Activated CD4-positive, alpha-beta T cell treated with anti-CD3 and anti-CD28 coated beads, Interleukin-2, amount 10 ng/mL, durations not matched to agents 24 days and 14 days (primary cell): ENCODE measurements around the gene PERP. TPM values are rescaled to one million over a fixed set of nuclear protein-coding genes. Genes with fewer than 3 reads are reported as not detected.
A peak's percentile ranks its signal among the peaks of the same experiment; 100 is the strongest.

Experiments used
- DNase-seq: peaks from one replicate; pipeline ENCODE4 v3.0.0; 2022
- H3K27ac Mint-ChIP-seq: one replicate; pipeline ENCODE4 v1.8.0; 2022; ENCODE audit warnings: mild to moderate bottlenecking, mixed read lengths
- H3K27me3 Mint-ChIP-seq: one replicate; pipeline ENCODE4 v1.8.0; 2022; ENCODE audit warnings: mixed read lengths
- H3K36me3 Mint-ChIP-seq: one replicate; pipeline ENCODE4 v1.8.0; 2022; ENCODE audit warnings: low read depth, mild to moderate bottlenecking, mixed read lengths
- H3K4me1 Mint-ChIP-seq: one replicate; pipeline ENCODE4 v1.8.0; 2021; ENCODE audit warnings: mixed read lengths
- H3K4me3 Mint-ChIP-seq: one replicate; pipeline ENCODE4 v1.8.0; 2022; ENCODE audit warnings: mild to moderate bottlenecking, moderate library complexity, mixed read lengths
- H3K9me3 Mint-ChIP-seq: one replicate; pipeline ENCODE4 v1.8.0; 2021; ENCODE audit warnings: mixed read lengths
- intact Hi-C: fragments of 100-400 bp; cut with micrococcal nuclease; formaldehyde crosslinking; loops from one replicate; pipeline ENCODE4 v1.15.1; 2023
- total RNA-seq: library from RNA; stranded (reverse); gene quantifications from 2 replicates; pipeline ENCODE4 v1.2.3, GENCODE V29; 2022

Gene PERP
- total RNA-seq, 1 donor from 2014 or later = 4.8 TPM

- Mint-ChIP-seq H3K9me3 (no peaks in the 10 kb centered on the region), H3K4me3 (no peak overlapping the region), H3K36me3 (no peaks in the 10 kb centered on the region), H3K27ac (no peak overlapping the region), H3K27me3 (peaks cover 43% of the 10 kb centered on the region), H3K4me1 (peaks cover 10% of the 10 kb centered on the region)
- intact Hi-C loops = no loop called here
- no peak for DNase-seq
Observed at GRCh38 chr6:138113588-138114210, 6.5 kb upstream of the PERP start.

- Mint-ChIP-seq H3K27me3 (peaks cover 49% of the 10 kb centered on the region), H3K4me1 (peaks cover 23% of the 10 kb centered on the region)
- intact Hi-C loops = no loop called here
Observed at GRCh38 chr6:138110229-138110628, 3.0 kb upstream of the PERP start.

GRCh38 chr6:138109042-138109997 is 2.1 kb upstream of the PERP start:
- peaks cover 45% of the 10 kb centered on the region for H3K27me3 Mint-ChIP-seq
- peaks cover 2% of the 10 kb centered on the region for H3K36me3 Mint-ChIP-seq
- no peaks in the 10 kb centered on the region for H3K9me3 Mint-ChIP-seq
- intact Hi-C loops = loop anchor here (1.0 to 10.0 kb wide), 9 partner anchors 53 to 1015 kb away; partner anchors contain the start of genes ARFGEF3, CCDC28A and OLIG3
- no peak overlapping the region for H3K4me3 Mint-ChIP-seq
- peak; percentile 93 for DNase-seq
- H3K27ac Mint-ChIP-seq = no peak overlapping the region
- peaks cover 22% of the 10 kb centered on the region for H3K4me1 Mint-ChIP-seq

More at GRCh38 chr6:138110229-138110628, 3.0 kb upstream of the PERP start:
- no peak overlapping the region for H3K4me3 Mint-ChIP-seq
- H3K27ac Mint-ChIP-seq = no peak overlapping the region
- no peaks in the 10 kb centered on the region for H3K9me3 Mint-ChIP-seq
- no peak for DNase-seq
- no peaks in the 10 kb centered on the region for H3K36me3 Mint-ChIP-seq

- no peaks in the 10 kb centered on the region for H3K9me3 Mint-ChIP-seq
- H3K27ac Mint-ChIP-seq = peak overlapping the region; percentile 72
- intact Hi-C loops = loop anchor here (2.0 to 10.0 kb wide), 7 partner anchors 54 to 1013 kb away; partner anchors contain the start of genes ARFGEF3, CCDC28A and OLIG3
- peak overlapping the region; percentile 92 for H3K4me3 Mint-ChIP-seq
- peaks cover 2% of the 10 kb centered on the region for H3K36me3 Mint-ChIP-seq
- peaks cover 41% of the 10 kb centered on the region for H3K27me3 Mint-ChIP-seq
- peaks cover 22% of the 10 kb centered on the region for H3K4me1 Mint-ChIP-seq
- peak; percentile 74 for DNase-seq
Observed at GRCh38 chr6:138107752-138108592, 753 bp upstream of the PERP start.

- H3K36me3 Mint-ChIP-seq = peaks cover 2% of the 10 kb centered on the region
- peaks cover 22% of the 10 kb centered on the region for H3K4me1 Mint-ChIP-seq
- peak overlapping the region; percentile 85 for H3K27ac Mint-ChIP-seq
- no peak for DNase-seq
- peak overlapping the region; percentile 92 for H3K4me3 Mint-ChIP-seq
- intact Hi-C loops = loop anchor here (5.0 to 10.0 kb wide), 6 partner anchors 56 to 1012 kb away; partner anchors contain the start of genes ARFGEF3, CCDC28A and OLIG3
- H3K27me3 Mint-ChIP-seq = peaks cover 38% of the 10 kb centered on the region
- H3K9me3 Mint-ChIP-seq = no peaks in the 10 kb centered on the region
Observed at GRCh38 chr6:138106665-138107077, 548 bp downstream of the PERP start.

GRCh38 chr6:138105880-138106664 is 1.1 kb downstream of the PERP start:
- peak; percentile 61 for DNase-seq
- Mint-ChIP-seq H3K27me3 (peaks cover 36% of the 10 kb centered on the region), H3K9me3 (no peaks in the 10 kb centered on the region), H3K27ac (no peak overlapping the region), H3K4me1 (peaks cover 22% of the 10 kb centered on the region), H3K36me3 (peaks cover 2% of the 10 kb centered on the region), H3K4me3 (peak overlapping the region; percentile 92)
- intact Hi-C loops = loop anchor here (5.0 to 10.0 kb wide), 6 partner anchors 56 to 1011 kb away; partner anchors contain the start of genes ARFGEF3, CCDC28A and OLIG3

GRCh38 chr6:138105446-138105845 is 1.8 kb downstream of the PERP start:
- H3K4me1 Mint-ChIP-seq = peaks cover 22% of the 10 kb centered on the region
- peaks cover 33% of the 10 kb centered on the region for H3K27me3 Mint-ChIP-seq
- no peak for DNase-seq
- H3K27ac Mint-ChIP-seq = no peak overlapping the region
- H3K36me3 Mint-ChIP-seq = peaks cover 2% of the 10 kb centered on the region
- H3K9me3 Mint-ChIP-seq = no peaks in the 10 kb centered on the region
- intact Hi-C loops = loop anchor here (5.0 to 10.0 kb wide), 6 partner anchors 57 to 1011 kb away; partner anchors contain the start of genes ARFGEF3, CCDC28A and OLIG3
- H3K4me3 Mint-ChIP-seq = peak overlapping the region; percentile 92

- H3K27ac Mint-ChIP-seq = no peak overlapping the region
- H3K27me3 Mint-ChIP-seq = peaks cover 32% of the 10 kb centered on the region
- no peaks in the 10 kb centered on the region for H3K9me3 Mint-ChIP-seq
- intact Hi-C loops = loop anchor here (5.0 to 10.0 kb wide), 6 partner anchors 58 to 1010 kb away; partner anchors contain the start of genes ARFGEF3, CCDC28A and OLIG3
- H3K36me3 Mint-ChIP-seq = peaks cover 2% of the 10 kb centered on the region
- H3K4me3 Mint-ChIP-seq = no peak overlapping the region
- peaks cover 22% of the 10 kb centered on the region for H3K4me1 Mint-ChIP-seq
- DNase-seq = no peak
Observed at GRCh38 chr6:138104618-138105213, 2.5 kb downstream of the PERP start.

- H3K4me3 Mint-ChIP-seq = no peak overlapping the region
- no peak overlapping the region for H3K27ac Mint-ChIP-seq
- DNase-seq = no peak
- H3K4me1 Mint-ChIP-seq = peaks cover 19% of the 10 kb centered on the region
- H3K9me3 Mint-ChIP-seq = no peaks in the 10 kb centered on the region
- H3K36me3 Mint-ChIP-seq = peaks cover 2% of the 10 kb centered on the region
- intact Hi-C loops = loop anchor here (10.0 kb wide), 1 partner anchor 1009 kb away; no protein-coding TSS in a partner anchor
- H3K27me3 Mint-ChIP-seq = peaks cover 30% of the 10 kb centered on the region
Observed at GRCh38 chr6:138103871-138104270, 3.3 kb downstream of the PERP start.

GRCh38 chr6:138101946-138102731 is 5.1 kb downstream of the PERP start:
- H3K9me3 Mint-ChIP-seq = no peaks in the 10 kb centered on the region
- DNase-seq = no peak
- no peak overlapping the region for H3K4me3 Mint-ChIP-seq
- peaks cover 11% of the 10 kb centered on the region for H3K4me1 Mint-ChIP-seq
- peaks cover 5% of the 10 kb centered on the region for H3K36me3 Mint-ChIP-seq
- H3K27me3 Mint-ChIP-seq = peaks cover 30% of the 10 kb centered on the region
- no peak overlapping the region for H3K27ac Mint-ChIP-seq
- intact Hi-C loops = loop anchor here (10.0 kb wide), 1 partner anchor 1007 kb away; no protein-coding TSS in a partner anchor

- no peak overlapping the region for H3K4me3 Mint-ChIP-seq
Observed at GRCh38 chr6:138099832-138100231, 7.4 kb downstream of the PERP start.

More at GRCh38 chr6:138099832-138100231, 7.4 kb downstream of the PERP start:
- intact Hi-C loops = loop anchor here (10.0 kb wide), 1 partner anchor 1005 kb away; no protein-coding TSS in a partner anchor
- no peak overlapping the region for H3K27ac Mint-ChIP-seq
- no peak for DNase-seq
- H3K27me3 Mint-ChIP-seq = peaks cover 23% of the 10 kb centered on the region
- H3K36me3 Mint-ChIP-seq = peaks cover 11% of the 10 kb centered on the region
- no peaks in the 10 kb centered on the region for H3K4me1 Mint-ChIP-seq
- no peaks in the 10 kb centered on the region for H3K9me3 Mint-ChIP-seq
